Upper lobe of left lung (tissue), 4 donors: ENCODE data around the gene CTSL.
"Not testable (repeated sequence)": the region's sequence is repeated elsewhere in the genome, so short reads cannot be mapped to it uniquely, and the experiment has no call there.

Experiments
- CTCF ChIP-seq, 6 experiments: fragments of 450-650 bp in 4 of 6; fragments of 200-600 bp in 2 of 6; sonication (generic) in 2 of 6; IDR thresholded peaks; one replicate each; pipeline ENCODE4 v1.5.1; 2016 to 2019; ENCODE audit warnings: antibody characterized with exemption in 6 of 6
- POLR2A ChIP-seq, 4 donors: fragments of 450-650 bp; IDR thresholded peaks; one replicate each; pipeline ENCODE4 v1.5.1; 2016 to 2017; ENCODE audit warnings: antibody characterized with exemption in 4 of 4, mild to moderate bottlenecking in 2 of 4
- POLR2AphosphoS5 ChIP-seq, 2 donors: sonication (generic); formaldehyde crosslinking; IDR thresholded peaks; one replicate each; pipeline ENCODE4 v1.5.1; 2017; ENCODE audit warnings: antibody characterized with exemption in 2 of 2

GRCh38 chr9:87744247-87744646 lies 18.3 kb downstream of the CTSL start:
- not testable (repeated sequence) for TF ChIP-seq CTCF, POLR2AphosphoS5, POLR2A (IDR thresholded peaks at IDR 0.05)
